HG03354 (cell line): ENCODE data around the gene HSD17B1.
A peak's percentile ranks its signal among the peaks of the same experiment; 100 is the strongest.
"Not testable (repeated sequence)": the region's sequence is repeated elsewhere in the genome, so short reads cannot be mapped to it uniquely, and the experiment has no call there.

Source experiments
- ATAC-seq: cut with Tn5 transposase; IDR thresholded peaks from one replicate; pipeline ENCODE4 v1.9.1; 2021; ENCODE audit warnings: mild to moderate bottlenecking; ENCODE audit not compliant: unreplicated experiment, poor library complexity, severe bottlenecking

HSD17B1 gene

DNA sequence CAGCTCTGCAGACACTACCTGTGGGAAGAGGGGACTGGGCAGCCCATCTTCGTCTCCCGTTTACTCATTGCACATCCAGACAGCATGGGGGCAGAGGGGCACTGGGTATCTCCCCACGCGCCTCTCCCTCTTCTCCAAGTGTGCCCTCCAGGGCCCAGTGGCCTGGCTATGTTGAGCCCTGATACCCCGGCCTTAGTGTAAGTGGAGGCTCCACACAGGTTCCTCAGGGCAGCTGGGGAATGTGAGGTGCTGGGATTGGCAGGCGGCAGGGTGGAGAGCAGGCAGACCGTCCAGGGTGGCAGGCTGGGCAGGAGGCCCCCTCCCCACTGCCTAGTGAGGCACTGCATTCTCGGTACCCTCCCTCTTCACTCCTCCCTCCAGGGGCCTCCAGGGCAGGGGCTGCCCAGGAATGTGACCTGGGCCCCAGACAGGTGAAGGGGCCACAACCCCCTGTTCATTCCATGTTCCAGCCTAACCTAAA is 29.9 kb upstream of the HSD17B1 start:
- no peak for ATAC-seq

GRCh38 chr17:42525221-42525620 is 27.5 kb upstream of the HSD17B1 start:
- no peak for ATAC-seq

DNA sequence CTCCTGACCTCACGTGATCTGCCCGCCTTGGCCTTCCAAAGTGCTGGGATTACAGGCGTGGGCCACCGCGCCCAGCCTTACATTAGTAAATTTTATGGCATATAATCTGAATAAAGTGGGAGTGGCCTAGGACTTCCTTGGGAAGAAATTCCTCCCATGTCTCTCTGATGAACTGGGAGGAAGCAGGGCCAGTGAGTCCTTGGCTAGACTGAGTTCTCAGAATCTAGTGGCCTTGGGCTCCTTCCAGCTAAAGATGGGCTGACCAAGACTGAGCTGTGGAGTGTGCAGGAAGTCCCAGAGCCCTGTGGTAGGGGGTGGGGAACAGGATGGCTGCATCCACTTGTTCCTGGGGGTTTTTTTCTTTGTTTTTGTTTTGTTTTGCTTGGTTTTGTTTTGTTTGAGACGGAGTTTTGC is 26.7 kb upstream of the HSD17B1 start:
- no peak for ATAC-seq

GRCh38 chr17:42527932-42528331 is 24.8 kb upstream of the HSD17B1 start:
- no peak for ATAC-seq

DNA sequence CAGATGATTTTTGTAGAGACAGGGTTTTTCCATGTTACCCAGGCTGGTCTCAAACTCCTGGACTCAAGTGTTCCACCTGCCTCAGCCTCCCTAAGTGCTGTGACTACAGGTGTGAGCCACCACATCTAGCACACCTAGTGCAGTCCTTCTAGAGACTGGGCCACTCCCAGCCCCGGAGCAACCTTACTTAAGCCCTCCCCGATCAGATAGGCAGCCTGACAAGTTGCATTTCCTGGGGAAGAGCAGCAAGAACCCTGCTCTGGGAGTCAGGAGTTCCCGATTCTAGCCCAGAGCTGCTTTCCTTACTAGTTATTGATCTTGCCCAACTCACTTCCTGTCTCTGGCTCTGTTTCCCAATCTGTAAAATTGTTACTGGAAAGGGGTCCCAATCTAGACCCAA is 23.7 kb upstream of the HSD17B1 start:
- no peak for ATAC-seq

GRCh38 chr17:42530952-42531454 is 21.7 kb upstream of the HSD17B1 start:
- ATAC-seq = no peak

DNA sequence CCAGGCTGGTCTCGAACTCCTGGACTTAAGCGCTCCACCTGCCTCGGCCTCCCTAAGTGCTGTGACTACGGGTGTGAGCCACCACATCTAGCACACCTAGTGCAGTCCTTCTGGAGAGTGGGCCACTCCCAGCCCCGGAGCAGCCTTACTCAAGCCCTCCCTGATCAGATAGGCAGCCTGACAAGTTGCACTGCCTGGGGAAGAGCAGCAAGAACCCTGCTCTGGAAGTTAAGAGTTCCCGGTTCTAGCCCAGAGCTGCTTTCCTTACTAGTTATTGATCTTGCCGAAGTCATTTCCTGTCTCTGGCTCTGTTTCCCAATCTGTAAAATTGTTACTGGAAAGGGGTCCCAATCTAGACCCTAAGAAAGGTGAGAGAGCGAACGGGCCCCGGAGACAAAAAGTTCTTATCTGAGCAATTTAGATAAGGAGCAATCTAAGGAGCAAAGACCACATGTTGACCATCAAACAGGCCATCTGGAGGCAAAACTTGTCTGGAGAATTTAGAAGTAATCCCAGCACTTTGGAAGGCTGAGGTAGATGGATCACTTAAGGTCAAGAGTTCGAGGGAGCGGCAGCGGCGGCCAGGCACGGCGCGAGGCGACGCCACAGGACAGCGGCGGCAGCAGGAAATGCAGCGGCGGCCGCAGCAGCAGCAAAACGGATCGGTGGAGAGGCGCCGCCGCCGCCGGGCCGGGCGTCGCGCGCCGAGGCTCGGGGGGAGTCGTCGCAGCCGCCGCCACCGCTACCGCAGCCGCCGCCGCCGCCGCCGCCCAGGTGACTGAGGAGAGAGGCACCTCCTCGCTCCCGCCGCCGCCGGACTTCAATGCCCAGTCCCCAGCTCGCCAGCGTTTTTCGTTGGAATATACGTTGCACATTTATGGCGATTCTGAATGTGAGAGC is 21.0 kb upstream of the HSD17B1 start:
- ATAC-seq = no peak

DNA sequence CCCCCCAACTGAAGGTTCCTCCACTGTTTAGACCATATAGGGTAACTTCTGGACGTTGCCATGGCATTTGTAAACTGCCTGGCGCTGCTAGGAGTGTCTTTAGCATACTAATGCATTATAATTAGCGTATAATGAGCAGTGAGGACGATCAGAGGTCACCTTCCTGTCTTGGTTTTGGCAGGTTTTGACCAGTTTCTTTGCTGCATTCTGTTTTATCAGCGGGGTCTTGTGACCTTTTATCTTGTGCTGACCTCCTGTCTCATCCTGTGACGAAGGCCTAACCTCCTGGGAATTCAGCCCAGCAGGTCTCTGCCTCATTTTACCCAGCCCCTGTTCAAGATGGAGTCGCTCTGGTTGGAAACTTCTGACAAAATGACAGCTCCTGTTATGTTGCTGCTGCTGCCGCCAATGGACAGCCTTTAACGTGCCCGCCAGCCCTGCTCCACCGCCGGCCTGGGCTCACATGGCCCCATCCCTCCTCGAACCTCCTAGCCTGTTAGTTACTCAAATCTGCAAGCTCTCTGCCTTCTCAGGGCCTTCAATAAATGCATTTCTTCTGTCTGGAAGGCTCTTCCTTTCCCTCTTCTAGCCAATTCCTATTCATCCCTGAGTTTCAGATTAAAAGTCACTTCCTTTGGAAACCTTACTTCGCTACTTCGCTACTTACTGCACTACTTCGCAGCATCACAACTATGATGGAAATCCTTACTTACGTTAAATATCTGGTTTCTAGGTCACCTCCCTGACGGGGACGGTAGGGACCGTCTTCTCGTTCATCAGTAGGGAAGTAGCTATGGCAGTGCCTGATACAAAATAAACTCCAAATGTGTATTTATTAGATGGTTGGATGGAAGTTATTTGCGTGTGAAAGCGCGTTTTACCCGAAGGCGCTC is 17.3 kb upstream of the HSD17B1 start:
- ATAC-seq = no peak

GRCh38 chr17:42536048-42536371 is 16.7 kb upstream of the HSD17B1 start, which contains the start of gene NAGLU:
Gene NAGLU (plus strand): TSS chr17:42536241. CDS start chr17:42536273, 32 bp downstream.
- ATAC-seq = peak; percentile 82

DNA sequence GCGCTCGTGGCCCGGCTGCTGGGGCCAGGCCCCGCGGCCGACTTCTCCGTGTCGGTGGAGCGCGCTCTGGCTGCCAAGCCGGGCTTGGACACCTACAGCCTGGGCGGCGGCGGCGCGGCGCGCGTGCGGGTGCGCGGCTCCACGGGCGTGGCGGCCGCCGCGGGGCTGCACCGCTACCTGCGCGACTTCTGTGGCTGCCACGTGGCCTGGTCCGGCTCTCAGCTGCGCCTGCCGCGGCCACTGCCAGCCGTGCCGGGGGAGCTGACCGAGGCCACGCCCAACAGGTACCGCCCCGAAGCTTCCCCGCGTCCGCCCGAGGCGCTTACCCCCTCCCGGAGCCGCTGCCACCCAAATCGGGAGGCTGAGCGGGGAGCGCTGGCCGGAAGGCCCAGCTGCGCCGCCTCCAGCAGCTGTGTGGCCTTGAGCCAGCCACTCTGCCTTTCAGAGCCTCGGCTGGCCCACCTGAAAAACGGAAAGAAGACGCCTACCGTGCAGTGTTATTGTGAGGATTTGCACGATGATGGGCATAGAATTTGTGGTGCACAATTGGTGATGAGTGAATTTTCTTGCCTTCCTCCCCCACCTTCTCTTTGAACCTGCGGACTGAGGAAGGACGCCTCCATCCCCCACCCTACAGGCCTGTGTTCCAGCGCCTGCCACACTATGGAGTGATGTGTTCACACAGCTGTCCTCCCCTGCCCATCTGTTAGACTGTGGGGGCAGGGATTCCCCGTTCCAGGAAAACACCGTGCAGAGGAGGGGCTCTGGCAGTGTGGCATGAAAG is 16.2 kb upstream of the HSD17B1 start:
- ATAC-seq = peak; percentile 72

- ATAC-seq = no peak
Measured at GRCh38 chr17:42537156-42537805, 15.4 kb upstream of the HSD17B1 start.

DNA sequence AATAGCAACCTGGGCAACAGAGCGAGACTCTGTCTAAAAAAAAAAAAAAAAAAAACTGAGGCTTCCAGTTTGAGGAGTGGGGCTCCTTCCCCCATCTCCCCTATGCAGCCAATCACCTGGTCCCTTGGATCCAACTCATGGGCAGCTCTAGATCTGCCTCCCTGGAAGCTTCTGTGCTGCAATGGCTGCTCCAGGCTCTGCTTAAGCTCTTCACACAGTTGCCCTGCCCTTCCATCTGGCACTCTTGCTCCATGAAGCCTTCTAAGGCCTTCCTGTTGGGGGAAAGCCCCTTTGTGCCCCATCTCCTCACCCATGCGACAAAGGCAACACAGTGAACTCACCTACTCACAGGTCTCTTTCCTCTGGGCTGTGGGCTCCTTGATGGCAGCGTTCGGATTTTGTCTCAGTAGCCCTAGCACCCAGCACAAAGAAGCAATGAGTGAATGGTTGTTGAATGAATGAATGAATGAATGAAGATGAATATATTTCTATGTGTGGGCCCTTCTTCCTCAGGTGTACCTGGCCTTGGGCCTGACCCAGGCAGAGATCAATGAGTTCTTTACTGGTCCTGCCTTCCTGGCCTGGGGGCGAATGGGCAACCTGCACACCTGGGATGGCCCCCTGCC is 14.8 kb upstream of the HSD17B1 start:
- no peak for ATAC-seq

DNA sequence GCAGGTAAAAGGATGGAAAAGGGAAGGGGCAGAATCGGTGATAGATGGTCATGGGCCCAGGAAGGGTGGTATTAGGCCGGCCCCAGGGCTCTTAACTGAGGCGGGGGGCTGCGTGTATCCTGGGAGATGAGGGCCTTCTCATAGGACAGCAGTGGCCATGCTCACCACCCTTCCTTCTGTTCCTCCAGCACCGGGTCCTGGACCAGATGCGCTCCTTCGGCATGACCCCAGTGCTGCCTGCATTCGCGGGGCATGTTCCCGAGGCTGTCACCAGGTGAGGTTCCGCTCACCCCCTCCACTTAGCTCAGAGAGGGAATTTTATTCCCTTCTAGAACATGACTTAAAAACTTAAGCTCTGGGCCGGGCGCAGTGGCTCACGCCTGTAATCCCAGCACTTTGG is 14.2 kb upstream of the HSD17B1 start:
- ATAC-seq = no peak

- not testable (repeated sequence) for ATAC-seq
Measured at GRCh38 chr17:42540558-42540957, 12.2 kb upstream of the HSD17B1 start.

- ATAC-seq = no peak
Measured at GRCh38 chr17:42541041-42541833, 11.5 kb upstream of the HSD17B1 start.

DNA sequence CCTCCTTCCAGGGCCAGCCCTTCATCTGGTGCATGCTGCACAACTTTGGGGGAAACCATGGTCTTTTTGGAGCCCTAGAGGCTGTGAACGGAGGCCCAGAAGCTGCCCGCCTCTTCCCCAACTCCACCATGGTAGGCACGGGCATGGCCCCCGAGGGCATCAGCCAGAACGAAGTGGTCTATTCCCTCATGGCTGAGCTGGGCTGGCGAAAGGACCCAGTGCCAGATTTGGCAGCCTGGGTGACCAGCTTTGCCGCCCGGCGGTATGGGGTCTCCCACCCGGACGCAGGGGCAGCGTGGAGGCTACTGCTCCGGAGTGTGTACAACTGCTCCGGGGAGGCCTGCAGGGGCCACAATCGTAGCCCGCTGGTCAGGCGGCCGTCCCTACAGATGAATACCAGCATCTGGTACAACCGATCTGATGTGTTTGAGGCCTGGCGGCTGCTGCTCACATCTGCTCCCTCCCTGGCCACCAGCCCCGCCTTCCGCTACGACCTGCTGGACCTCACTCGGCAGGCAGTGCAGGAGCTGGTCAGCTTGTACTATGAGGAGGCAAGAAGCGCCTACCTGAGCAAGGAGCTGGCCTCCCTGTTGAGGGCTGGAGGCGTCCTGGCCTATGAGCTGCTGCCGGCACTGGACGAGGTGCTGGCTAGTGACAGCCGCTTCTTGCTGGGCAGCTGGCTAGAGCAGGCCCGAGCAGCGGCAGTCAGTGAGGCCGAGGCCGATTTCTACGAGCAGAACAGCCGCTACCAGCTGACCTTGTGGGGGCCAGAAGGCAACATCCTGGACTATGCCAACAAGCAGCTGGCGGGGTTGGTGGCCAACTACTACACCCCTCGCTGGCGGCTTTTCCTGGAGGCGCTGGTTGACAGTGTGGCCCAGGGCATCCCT is 9.3 kb upstream of the HSD17B1 start:
- no peak for ATAC-seq

DNA sequence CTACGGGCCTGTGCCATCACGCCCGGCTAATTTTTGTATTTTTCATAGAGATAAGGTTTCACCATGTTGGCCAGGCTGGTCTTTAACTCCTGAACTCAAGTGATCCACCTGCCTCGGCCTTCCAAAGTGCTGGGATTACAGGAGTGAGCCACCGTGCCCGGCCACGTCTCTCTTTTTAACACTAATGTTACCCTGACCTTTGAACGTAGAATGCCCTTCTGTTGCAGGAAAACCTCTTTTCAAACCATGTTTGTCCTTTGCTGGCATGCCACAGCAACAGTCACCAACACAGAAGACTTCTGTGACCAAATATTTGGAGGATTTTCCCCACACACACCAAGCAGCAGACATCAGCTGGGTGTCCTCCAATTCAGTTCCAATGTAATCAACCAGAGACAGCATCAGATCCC is 7.8 kb upstream of the HSD17B1 start:
- no peak for ATAC-seq
